ENCODE results near the gene FRMD8. TPM values are rescaled to one million over a fixed set of nuclear protein-coding genes. Genes with fewer than 3 reads are reported as not detected.

FRMD8 gene
- total RNA-seq, 1 experiment from 2014 or later: 40.2 TPM

DNA sequence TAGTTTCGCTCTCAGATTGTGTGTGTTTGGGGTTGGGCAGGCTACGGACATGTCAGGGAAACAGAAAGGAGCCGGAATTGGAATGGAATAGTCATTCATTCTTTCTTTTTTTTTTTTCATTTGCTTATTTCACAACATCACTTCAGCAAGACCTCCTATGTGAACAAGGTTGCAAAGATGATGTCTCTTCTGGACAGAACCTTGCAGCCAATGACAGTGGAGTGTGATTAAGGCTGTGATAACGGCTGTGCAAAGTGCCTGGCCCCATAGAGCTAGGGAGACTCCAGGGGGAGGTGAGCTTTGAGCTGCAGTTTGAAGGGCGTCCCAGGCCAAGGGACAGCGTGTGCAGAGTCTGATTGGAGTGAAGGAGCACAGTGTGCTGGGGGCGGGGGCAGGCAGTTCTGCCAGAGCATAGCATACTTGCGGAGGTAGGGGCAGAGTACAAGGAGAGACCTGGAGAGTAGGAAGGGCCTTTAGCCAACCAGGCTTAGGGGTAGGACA is 28.5 kb upstream of the FRMD8 start:
- DNase-seq: no peak
- Mint-ChIP-seq H3K27me3 (ENCODE audit: unreplicated experiment) (peaks cover 17% of the 10 kb centered on the region), H3K4me3 (ENCODE audit: low read depth, unreplicated experiment) (no peak overlapping the region), H3K4me1 (ENCODE audit: low read depth, unreplicated experiment) (peaks cover 18% of the 10 kb centered on the region), H3K27ac (ENCODE audit: unreplicated experiment) (no peak overlapping the region), H3K9me3 (ENCODE audit: low read depth, unreplicated experiment) (no peaks in the 10 kb centered on the region), H3K36me3 (ENCODE audit: insufficient read depth, unreplicated experiment) (peaks cover 22% of the 10 kb centered on the region)
- intact Hi-C loops (cut with micrococcal nuclease; ENCODE audit: unreplicated experiment): no loop called here
- BruUV-seq (replicated peaks): no TSS peak
- CTCF ChIA-PET: no interaction called here
- TF ChIP-seq, protein P1, sequence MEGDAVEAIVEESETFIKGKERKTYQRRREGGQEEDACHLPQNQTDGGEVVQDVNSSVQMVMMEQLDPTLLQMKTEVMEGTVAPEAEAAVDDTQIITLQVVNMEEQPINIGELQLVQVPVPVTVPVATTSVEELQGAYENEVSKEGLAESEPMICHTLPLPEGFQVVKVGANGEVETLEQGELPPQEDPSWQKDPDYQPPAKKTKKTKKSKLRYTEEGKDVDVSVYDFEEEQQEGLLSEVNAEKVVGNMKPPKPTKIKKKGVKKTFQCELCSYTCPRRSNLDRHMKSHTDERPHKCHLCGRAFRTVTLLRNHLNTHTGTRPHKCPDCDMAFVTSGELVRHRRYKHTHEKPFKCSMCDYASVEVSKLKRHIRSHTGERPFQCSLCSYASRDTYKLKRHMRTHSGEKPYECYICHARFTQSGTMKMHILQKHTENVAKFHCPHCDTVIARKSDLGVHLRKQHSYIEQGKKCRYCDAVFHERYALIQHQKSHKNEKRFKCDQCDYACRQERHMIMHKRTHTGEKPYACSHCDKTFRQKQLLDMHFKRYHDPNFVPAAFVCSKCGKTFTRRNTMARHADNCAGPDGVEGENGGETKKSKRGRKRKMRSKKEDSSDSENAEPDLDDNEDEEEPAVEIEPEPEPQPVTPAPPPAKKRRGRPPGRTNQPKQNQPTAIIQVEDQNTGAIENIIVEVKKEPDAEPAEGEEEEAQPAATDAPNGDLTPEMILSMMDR (IDR thresholded peaks at IDR 0.05; ENCODE audit: unreplicated experiment): no peak

DNA sequence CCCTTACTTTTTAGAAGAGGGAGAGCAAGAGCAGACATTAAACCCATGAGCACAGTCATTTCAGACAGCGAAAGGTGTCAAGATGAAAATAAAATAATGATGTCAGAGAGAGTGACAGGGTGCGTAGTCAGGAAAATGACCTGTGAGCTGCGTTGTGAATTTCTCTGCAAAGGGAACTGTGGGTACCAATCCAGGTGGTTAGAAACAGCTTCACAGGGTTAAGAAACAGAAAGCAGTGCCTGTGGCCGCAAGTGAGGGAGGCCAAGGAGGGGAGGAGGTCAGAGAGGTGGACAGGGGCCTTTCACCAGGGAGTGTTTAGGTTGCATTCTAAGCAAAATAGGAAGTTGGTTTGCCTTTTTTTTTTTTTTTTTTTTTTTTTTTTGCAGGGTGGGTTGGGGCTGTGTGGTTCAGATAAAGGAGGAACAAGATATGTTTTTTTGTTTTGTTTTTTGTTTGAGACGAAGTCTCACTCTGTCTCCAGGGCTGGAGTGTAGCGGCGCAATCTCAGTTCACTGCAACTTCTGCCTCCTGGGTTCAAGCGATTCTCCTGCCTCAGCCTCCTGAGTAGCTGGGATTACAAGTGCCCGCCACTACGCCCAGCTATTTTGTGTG is 24.0 kb upstream of the FRMD8 start:
- Mint-ChIP-seq H3K9me3 (ENCODE audit: low read depth, unreplicated experiment) (no peaks in the 10 kb centered on the region), H3K27me3 (ENCODE audit: unreplicated experiment) (peaks cover 12% of the 10 kb centered on the region), H3K4me1 (ENCODE audit: low read depth, unreplicated experiment) (peaks cover 8% of the 10 kb centered on the region), H3K4me3 (ENCODE audit: low read depth, unreplicated experiment) (no peak overlapping the region), H3K36me3 (ENCODE audit: insufficient read depth, unreplicated experiment) (no peaks in the 10 kb centered on the region), H3K27ac (ENCODE audit: unreplicated experiment) (no peak overlapping the region)
- CTCF ChIA-PET: interaction anchor here (0.6 to 1.3 kb wide), 2 partner anchors 9 to 12 kb away, joined by 3 read pairs; no protein-coding TSS in a partner anchor
- no peak for DNase-seq
- TF ChIP-seq, protein P1 (IDR thresholded peaks at IDR 0.05; ENCODE audit: unreplicated experiment): no peak
- no TSS peak for BruUV-seq (replicated peaks)
- intact Hi-C loops (cut with micrococcal nuclease; ENCODE audit: unreplicated experiment): no loop called here

DNA sequence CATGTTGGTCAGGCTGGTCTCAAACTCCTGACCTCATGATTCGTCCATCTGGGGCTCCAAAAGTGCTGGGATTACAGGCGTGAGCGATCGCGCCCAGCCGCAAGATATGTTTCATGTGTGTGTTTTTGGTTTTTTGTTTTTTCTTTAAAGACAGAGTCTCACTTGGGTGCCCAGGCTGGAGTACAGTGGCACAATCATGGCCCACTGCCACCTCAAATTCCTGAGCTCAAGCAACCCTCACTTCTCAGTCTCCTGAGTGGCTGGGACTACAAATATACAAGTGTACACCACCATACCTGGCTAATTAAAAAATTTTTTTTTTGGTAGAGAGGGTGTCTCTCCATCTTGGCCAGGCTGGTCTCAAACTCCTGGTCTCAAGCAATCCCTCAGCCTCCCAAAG is 23.5 kb upstream of the FRMD8 start:
- BruUV-seq (replicated peaks): no TSS peak
- no peak for DNase-seq
- H3K4me1 Mint-ChIP-seq (ENCODE audit: low read depth, unreplicated experiment): peaks cover 4% of the 10 kb centered on the region

DNA sequence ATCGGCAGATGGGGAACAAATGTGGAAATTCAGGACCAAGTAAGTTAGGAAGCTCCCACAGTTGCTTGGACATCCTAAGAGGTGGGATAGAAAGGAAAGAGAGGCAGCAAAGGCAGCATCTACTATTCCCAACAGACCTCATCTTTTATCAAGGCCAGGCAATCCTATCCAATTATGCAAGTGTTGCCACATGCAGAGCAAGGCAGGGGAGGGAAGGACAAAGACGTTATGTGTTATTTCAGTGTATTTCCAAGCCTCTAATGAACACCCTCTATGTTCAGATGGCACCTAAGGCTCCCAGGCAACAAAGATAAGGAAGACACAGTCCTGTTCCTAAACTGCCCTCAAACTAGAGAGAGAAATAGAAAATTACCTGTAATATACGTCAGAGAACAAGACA is 22.7 kb upstream of the FRMD8 start:
- H3K9me3 Mint-ChIP-seq (ENCODE audit: low read depth, unreplicated experiment): no peaks in the 10 kb centered on the region
- TF ChIP-seq, protein P1 (IDR thresholded peaks at IDR 0.05; ENCODE audit: unreplicated experiment): no peak
- intact Hi-C loops (cut with micrococcal nuclease; ENCODE audit: unreplicated experiment): no loop called here
- no peaks in the 10 kb centered on the region for H3K27me3 Mint-ChIP-seq (ENCODE audit: unreplicated experiment)
- no peaks in the 10 kb centered on the region for H3K36me3 Mint-ChIP-seq (ENCODE audit: insufficient read depth, unreplicated experiment)
- no peaks in the 10 kb centered on the region for H3K4me1 Mint-ChIP-seq (ENCODE audit: low read depth, unreplicated experiment)
- BruUV-seq (replicated peaks): no TSS peak
- H3K4me3 Mint-ChIP-seq (ENCODE audit: low read depth, unreplicated experiment): no peak overlapping the region
- CTCF ChIA-PET: no interaction called here
- H3K27ac Mint-ChIP-seq (ENCODE audit: unreplicated experiment): no peak overlapping the region
- DNase-seq: no peak

More for the DNA sequence above, 23.5 kb upstream of the FRMD8 start:
- Mint-ChIP-seq H3K27ac (ENCODE audit: unreplicated experiment) (no peak overlapping the region), H3K4me3 (ENCODE audit: low read depth, unreplicated experiment) (no peak overlapping the region), H3K27me3 (ENCODE audit: unreplicated experiment) (peaks cover 6% of the 10 kb centered on the region), H3K36me3 (ENCODE audit: insufficient read depth, unreplicated experiment) (no peaks in the 10 kb centered on the region), H3K9me3 (ENCODE audit: low read depth, unreplicated experiment) (no peaks in the 10 kb centered on the region)
- CTCF ChIA-PET: no interaction called here
- TF ChIP-seq, protein P1 (IDR thresholded peaks at IDR 0.05; ENCODE audit: unreplicated experiment): no peak
- intact Hi-C loops (cut with micrococcal nuclease; ENCODE audit: unreplicated experiment): no loop called here

Measured in Calu3 (cell line).